ENCODE data around the gene ERO1A.
"Not testable (repeated sequence)": the region's sequence is repeated elsewhere in the genome, so short reads cannot be mapped to it uniquely, and the experiment has no call there.

The ERO1A gene, protein sequence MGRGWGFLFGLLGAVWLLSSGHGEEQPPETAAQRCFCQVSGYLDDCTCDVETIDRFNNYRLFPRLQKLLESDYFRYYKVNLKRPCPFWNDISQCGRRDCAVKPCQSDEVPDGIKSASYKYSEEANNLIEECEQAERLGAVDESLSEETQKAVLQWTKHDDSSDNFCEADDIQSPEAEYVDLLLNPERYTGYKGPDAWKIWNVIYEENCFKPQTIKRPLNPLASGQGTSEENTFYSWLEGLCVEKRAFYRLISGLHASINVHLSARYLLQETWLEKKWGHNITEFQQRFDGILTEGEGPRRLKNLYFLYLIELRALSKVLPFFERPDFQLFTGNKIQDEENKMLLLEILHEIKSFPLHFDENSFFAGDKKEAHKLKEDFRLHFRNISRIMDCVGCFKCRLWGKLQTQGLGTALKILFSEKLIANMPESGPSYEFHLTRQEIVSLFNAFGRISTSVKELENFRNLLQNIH

DNA sequence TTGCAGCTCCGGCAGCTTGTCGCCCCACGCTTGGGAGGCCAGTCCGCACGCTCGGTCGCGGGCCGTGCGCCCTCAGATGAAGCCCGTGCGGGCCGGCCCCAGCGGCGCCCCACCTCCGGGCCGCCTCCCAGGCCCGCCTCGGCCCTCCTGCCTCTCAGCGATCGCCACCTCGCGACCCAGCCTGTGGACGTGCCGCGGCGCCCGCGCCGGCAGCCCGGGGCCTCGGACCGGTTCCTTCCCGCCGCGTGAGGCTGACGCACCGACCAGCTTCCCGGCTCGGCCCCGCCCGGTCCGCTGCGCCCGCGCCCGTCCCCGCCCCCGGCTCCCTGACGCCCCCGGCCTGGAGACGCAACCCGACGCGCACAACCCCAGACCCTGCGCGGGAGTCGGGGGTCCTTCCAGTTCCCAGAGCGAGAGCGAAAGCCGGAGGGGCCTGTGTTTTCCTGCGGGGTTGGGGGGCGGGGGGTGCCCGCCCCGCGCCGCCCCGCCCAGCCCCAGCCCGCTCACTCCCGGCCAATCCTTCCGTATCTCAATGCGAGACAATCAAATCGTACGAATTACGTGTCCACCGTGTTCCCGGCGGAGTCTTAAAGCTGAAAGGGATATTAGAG is at the start of gene ERO1A:
TSS of gene ERO1A (minus strand) at position 78 of the 611 bp plus-strand sequence. CDS start at position 1, 77 bp downstream.
- DNase-seq (ENCODE audit: low read depth, low spot score), result peak; percentile 90

DNA sequence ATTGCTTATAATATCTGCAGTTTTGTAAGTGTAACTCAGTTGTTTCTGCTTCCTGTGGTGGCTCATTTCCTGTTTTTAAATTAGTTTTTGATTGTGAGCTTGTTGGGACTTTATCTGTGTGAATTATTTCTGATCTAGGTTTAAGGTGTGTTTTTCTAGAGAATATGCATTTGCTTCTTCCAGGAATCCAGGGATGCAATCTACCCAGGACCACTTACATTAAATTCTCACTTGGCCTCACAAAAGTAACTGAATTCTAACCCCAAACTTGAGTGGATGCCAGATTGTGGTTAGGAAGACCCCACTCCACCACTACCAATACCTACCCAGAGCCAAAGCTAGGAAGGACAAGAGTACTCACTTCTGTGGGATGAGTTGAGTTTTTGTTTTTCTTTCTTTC is 46.5 kb upstream of the ERO1A start:
- no peak for DNase-seq (ENCODE audit: low read depth, low spot score)

- DNase-seq (ENCODE audit: low read depth, low spot score), result no peak
These were observed 45.4 kb upstream of the ERO1A start for GRCh38 chr14:52740751-52741150.

- DNase-seq (ENCODE audit: low read depth, low spot score), result no peak
These were observed 43.1 kb upstream of the ERO1A start for GRCh38 chr14:52738409-52738808.

DNA sequence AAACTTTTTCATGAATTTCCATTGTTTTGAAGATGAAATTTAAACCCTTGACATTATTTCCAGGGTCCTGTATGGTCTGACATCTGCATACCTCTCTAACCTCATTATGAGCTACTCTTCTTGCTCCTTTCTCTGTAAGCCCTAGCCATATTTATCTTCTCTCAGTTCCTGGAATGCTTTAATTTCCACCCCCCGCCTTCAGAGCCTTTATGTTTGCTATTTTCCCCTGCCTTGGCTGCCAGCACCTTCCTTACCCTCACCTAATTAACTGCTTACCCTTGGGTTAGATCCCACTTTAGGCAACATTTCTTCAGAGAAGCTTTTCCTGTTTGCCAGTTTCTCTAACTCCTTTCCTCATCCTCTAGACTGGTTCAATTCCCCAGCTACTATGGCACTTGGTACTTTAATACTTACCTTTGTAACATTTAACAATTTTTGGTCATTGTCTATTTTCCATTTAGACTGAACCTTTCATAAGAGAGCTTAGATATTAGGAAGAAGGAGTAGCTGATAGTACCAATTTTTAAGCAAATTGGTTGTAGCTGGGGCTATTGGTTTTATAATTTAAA is 40.6 kb upstream of the ERO1A start:
- DNase-seq (ENCODE audit: low read depth, low spot score), result peak; percentile 52

DNA sequence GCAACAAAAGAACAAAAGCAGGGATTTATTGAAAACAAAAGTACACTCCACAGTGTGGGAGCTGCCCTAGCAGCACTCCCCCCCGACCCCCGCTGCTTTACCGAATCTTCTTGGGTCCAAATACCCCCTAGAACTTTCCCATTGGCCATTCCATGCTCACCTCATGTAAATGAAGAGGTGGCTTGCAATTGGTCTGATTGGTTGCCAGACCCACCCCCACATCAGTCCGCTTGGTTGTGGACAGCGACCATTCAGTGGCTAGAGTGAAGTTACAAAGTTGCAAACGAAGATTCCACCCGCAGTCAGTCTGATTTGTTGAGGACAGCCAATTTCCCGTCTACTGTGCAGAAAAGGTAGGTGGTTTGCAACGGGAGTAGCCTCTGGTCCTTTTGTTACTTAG is 38.5 kb upstream of the ERO1A start:
- DNase-seq (ENCODE audit: low read depth, low spot score), result no peak

DNA sequence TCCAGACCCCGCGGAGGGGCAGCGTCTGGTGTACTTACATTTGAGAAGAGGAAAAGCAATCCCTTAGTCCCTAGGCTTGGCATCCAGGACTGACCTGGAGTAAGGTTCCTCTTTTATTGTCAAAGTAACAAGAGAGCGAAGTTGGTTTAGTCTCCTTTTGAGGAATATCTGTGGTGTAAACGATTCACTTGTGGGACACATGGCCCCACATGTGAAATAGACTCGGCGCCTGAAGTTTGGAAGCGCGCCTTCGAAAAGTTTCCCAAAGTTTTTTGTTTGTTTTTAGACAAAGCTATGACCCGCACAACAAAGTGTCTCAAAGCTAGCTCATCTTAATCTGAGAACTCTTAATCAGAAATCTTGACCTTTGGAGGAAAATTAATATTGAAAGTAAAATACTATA is 35.4 kb upstream of the ERO1A start:
- DNase-seq (ENCODE audit: low read depth, low spot score), result no peak

- peak; percentile 100 for DNase-seq (ENCODE audit: low read depth, low spot score)
These were observed 34.8 kb upstream of the ERO1A start, which contains the start of gene STYX for GRCh38 chr14:52729925-52730708. Gene STYX (plus strand): TSS chr14:52730166. CDS start chr14:52730475, 309 bp downstream.

DNA sequence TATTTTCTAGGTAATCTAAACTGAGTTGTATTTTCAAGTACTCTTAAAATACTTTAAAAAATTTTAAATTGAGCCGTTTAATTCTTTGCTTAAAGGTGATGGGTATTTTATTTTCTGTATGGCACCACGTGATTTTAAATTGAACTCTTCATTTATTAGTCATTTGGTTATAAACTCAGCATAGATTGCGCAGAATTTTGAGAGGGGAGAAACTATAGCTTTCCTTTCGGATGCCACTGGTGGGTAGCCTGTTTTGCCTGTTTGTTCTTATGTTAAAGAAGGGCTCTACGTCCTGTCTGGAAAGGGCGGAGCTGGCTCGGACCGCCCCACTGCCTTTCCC is 34.2 kb upstream of the ERO1A start:
- DNase-seq (ENCODE audit: low read depth, low spot score), result no peak

GRCh38 chr14:52729035-52729434 is 33.7 kb upstream of the ERO1A start:
- DNase-seq (ENCODE audit: low read depth, low spot score), result not testable (repeated sequence)

DNA sequence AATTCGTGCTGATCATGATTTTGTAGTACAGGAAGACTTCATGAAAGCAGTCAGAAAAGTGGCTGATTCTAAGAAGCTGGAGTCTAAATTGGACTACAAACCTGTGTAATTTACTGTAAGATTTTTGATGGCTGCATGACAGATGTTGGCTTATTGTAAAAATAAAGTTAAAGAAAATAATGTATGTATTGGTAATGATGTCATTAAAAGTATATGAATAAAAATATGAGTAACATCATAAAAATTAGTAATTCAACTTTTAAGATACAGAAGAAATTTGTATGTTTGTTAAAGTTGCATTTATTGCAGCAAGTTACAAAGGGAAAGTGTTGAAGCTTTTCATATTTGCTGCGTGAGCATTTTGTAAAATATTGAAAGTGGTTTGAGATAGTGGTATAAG is 32.2 kb upstream of the ERO1A start:
- DNase-seq (ENCODE audit: low read depth, low spot score), result not testable (repeated sequence)

- DNase-seq (ENCODE audit: low read depth, low spot score), result no peak
These were observed 28.9 kb upstream of the ERO1A start for GRCh38 chr14:52724360-52724644.

DNA sequence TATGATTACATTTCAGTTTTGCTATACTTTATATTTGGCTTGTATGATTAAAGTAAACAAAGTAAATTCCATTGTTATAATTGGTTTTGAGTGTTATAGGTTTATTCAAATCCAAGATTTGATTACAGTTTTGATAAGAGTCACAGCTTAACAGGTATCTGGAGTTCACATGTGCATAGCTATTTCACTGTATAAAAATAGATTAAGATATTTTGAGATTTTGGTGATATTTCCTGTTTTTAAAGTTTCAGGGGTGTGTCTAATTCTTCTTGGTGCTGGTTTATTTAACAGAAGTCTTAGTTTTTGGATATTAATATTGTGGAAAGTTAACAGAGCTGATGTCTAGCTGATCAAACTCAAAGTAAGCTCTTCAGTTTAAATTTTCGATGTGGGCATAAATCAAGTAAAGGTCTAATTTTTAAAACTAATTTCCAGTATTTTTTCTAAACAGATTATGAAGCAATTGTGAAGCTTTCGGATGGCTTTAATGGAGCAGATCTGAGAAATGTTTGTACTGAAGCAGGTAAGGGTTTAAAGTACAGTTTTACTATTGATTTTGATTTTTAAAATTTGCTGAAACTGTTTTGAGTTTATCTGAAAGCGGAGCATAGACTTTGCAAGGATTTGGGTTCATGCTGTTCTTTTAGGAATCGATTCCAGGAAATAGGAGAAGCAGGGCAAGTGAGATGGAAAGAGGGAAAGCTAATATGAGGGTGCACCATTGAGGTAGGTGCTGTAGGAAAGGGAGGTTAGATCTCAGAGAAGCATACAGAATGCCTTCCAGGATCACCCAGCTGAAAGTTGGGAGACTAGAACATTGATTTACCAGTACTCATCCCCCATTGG is 28.4 kb upstream of the ERO1A start:
- no peak for DNase-seq (ENCODE audit: low read depth, low spot score)

GRCh38 chr14:52716155-52716554 is 20.8 kb upstream of the ERO1A start:
- no peak for DNase-seq (ENCODE audit: low read depth, low spot score)

GRCh38 chr14:52711666-52712065 is 16.3 kb upstream of the ERO1A start:
- DNase-seq (ENCODE audit: low read depth, low spot score), result peak; percentile 7

DNA sequence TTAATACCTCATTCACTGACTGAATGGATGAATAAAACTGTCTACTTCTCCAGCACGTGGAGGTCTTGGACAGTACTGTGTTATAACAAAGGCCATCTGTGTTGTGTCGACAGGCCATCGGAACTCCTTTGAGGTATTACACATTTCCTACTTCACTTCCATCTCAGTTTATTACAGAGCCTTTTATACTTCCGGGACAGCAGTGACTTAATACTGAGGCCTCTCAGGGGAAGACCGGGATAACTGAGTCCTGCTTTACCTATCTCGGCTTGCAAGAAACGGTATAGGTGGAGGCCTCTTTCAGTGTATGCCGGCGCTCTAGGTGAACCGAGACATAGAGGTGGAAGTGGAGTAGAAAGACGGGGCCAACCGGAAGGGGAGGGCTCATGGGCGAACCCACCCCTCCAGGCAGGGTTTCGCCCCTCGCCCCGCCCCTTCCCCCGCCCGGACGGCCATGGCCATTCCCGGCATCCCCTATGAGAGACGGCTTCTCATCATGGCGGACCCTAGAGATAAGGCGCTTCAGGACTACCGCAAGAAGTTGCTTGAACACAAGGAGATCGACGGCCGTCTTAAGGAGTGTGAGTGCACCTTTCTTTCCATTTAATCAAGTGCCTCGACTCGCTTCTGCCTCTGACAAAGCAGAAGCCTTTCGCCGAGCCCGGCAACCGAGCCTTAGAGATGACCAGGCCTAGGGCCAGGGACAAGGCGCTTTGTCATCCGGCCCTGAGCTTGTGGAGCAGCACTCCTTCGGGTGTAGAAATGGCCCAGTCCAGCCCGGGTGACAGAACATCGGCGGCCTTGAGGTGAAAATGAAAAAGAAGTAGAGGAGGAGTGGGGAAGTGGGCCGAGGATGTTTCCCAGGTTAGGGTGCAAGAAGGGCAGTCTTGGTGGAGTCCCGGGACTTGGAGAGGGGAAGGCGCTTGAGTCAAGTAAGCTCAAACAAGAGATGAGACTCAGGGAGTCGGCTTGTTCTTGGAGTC is 11.7 kb upstream of the ERO1A start, which contains the start of gene PSMC6:
TSS of gene PSMC6 (plus strand) at position 477 of the 983 bp plus-strand sequence. CDS start at position 497, 20 bp downstream.
- peak; percentile 97 for DNase-seq (ENCODE audit: low read depth, low spot score)

GRCh38 chr14:52706286-52706685 is 10.9 kb upstream of the ERO1A start:
- DNase-seq (ENCODE audit: low read depth, low spot score), result peak; percentile 10

DNA sequence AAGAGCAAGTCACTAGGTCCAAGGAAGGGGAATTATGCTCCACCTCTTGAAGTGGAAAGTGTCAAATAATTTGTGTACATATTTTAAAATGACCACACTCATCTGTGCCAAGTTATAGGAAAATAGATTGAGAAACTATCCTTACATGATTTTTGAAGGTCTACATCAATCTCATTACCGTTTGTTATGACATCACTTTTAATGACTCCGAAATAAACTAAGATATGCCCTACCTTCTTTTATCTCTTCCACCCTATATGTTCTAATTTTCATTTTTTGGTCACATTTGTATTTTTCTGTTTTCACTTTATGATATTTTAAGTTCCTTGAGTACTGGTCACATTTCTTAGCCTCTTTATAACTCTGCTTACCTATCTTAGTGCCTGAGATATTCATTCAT is 8.3 kb upstream of the ERO1A start:
- no peak for DNase-seq (ENCODE audit: low read depth, low spot score)

- peak; percentile 81 for DNase-seq (ENCODE audit: low read depth, low spot score)
These were observed 7.9 kb upstream of the ERO1A start for GRCh38 chr14:52703225-52703624.

- DNase-seq (ENCODE audit: low read depth, low spot score), result no peak
These were observed 5.9 kb upstream of the ERO1A start for GRCh38 chr14:52701223-52701622.
